ENCODE measurements around the gene CER1.

DNA sequence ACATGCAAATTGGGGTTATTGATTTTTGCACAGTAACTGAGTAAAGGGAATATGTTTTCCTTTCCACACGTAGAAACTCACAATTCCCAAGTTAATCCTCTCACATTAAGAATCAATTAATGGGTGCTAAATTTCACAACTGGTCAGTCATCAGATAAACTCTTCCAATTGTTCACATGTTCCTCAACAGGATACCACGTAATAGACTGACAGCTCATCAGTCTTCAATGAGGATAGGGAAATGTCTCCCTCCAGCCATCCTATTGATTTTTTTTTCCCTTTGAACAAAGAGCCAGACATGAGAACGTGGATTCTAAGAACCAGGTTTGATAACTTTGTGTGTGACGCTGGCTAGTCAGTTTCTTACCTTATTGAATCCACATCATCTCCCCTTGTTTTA, 768 bp upstream of the CER1 start:
- TF ChIP-seq EZH2 (IDR thresholded peaks at IDR 0.05; ENCODE audit: insufficient read depth, poor library complexity, severe bottlenecking): no peak
- no peak for TF ChIP-seq EZH2phosphoT487 (IDR thresholded peaks at IDR 0.05; ENCODE audit: insufficient read depth, low read depth)
